Neural crest cell (in vitro differentiated cells): ENCODE results near the gene HAUS5. TPM values are rescaled to one million over a fixed set of nuclear protein-coding genes. Genes with fewer than 3 reads are reported as not detected.

Experiments used
- DNase-seq: peaks from one replicate; pipeline ENCODE4 v3.0.0; 2021; ENCODE audit warnings: low read depth, mixed read lengths, low spot score
- H3K27ac Mint-ChIP-seq: one replicate; pipeline ENCODE4 v1.8.0; 2021; ENCODE audit warnings: mild to moderate bottlenecking, mixed read lengths; ENCODE audit not compliant: unreplicated experiment
- H3K27me3 Mint-ChIP-seq: 2 replicates; pipeline ENCODE4 v1.8.0; 2021; ENCODE audit warnings: low read depth, mild to moderate bottlenecking, mixed read lengths
- H3K36me3 Mint-ChIP-seq: 2 replicates; pipeline ENCODE4 v1.8.0; 2021; ENCODE audit warnings: low read depth, mild to moderate bottlenecking, mixed read lengths
- H3K4me1 Mint-ChIP-seq: 2 replicates; pipeline ENCODE4 v1.8.0; 2021; ENCODE audit warnings: mixed read lengths
- H3K4me3 Mint-ChIP-seq: one replicate; pipeline ENCODE4 v1.8.0; 2021; ENCODE audit warnings: mild to moderate bottlenecking, mixed read lengths
- H3K9me3 Mint-ChIP-seq: 2 replicates; pipeline ENCODE4 v1.8.0; 2021; ENCODE audit warnings: mixed read lengths
- total RNA-seq: library from RNA; stranded (reverse); gene quantifications from 2 replicates; pipeline ENCODE4 v1.2.1, GENCODE V29; 2021
- TF ChIP-seq, protein P1 (sequence below): fragments of 200-600 bp; sonication (generic); conservative IDR thresholded peaks from 2 replicates; pipeline ENCODE4 v1.5.0; 2021; ENCODE audit warnings: antibody characterized with exemption, mild to moderate bottlenecking

Gene HAUS5
- total RNA-seq, 1 donor from 2014 or later, result 55.9 TPM

DNA sequence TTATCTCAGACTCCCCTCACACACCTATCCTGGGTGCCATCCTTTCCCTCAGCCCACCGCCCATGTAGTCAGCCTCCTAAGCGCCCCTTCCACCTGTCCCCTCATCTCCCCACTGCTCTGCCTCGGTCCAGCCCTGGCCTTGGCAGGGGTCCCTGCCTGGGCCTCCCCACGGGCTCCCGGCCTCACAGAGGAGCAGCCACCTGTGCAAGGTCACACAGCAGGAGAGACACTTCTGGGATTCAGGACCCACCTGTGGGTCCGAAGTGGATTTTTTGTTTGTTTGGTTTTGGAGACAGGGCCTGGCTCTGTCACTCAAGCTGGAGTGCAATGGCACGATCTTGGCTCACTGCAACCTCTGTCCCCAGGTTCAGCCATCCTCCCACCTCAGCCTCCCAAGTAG lies 53.1 kb downstream of the HAUS5 start:
- Mint-ChIP-seq H3K4me3 (no peak overlapping the region), H3K9me3 (no peaks in the 10 kb centered on the region), H3K4me1 (no peaks in the 10 kb centered on the region), H3K36me3 (peaks cover 3% of the 10 kb centered on the region), H3K27me3 (peaks cover 15% of the 10 kb centered on the region), H3K27ac (no peak overlapping the region)
- TF ChIP-seq, protein P1, sequence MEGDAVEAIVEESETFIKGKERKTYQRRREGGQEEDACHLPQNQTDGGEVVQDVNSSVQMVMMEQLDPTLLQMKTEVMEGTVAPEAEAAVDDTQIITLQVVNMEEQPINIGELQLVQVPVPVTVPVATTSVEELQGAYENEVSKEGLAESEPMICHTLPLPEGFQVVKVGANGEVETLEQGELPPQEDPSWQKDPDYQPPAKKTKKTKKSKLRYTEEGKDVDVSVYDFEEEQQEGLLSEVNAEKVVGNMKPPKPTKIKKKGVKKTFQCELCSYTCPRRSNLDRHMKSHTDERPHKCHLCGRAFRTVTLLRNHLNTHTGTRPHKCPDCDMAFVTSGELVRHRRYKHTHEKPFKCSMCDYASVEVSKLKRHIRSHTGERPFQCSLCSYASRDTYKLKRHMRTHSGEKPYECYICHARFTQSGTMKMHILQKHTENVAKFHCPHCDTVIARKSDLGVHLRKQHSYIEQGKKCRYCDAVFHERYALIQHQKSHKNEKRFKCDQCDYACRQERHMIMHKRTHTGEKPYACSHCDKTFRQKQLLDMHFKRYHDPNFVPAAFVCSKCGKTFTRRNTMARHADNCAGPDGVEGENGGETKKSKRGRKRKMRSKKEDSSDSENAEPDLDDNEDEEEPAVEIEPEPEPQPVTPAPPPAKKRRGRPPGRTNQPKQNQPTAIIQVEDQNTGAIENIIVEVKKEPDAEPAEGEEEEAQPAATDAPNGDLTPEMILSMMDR, result no peak
- no peak for DNase-seq

DNA sequence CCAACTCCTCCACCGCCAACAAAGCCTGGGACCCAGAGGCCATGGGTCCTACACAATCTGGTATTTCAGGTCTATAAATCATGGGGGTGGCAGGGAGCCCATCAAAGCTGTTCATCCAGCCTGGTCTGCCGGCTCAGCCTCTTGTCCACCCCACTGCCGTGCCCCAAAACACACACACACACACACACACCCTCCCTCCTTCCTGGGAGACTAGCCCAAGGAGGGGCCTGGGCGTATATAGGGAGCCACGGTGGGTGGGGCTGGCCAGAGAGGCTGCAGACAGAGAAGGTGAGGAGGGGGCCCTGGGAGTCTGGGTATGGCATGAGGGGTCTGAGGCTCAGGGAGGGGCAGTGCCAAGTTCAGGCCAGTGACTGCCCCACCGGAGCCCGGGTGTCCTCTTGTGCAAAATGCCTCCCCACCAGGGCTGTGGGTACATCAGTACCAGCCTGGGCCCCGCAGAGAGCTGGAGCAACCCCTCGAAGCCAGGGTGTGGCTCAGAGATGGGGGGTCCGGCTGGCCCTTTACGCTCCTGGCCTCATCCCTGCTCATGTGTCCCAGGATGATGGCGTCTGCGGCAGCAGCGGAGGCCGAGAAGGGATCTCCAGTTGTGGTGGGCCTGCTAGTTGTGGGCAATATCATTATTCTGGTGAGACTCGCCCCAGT lies 53.8 kb downstream of the HAUS5 start, which contains the start of gene UPK1A:
UPK1A (plus strand) TSS at position 267 of the 663 bp plus-strand sequence; CDS start at position 563, 296 bp downstream.
- TF ChIP-seq, protein P1, result no peak
- no peak for DNase-seq

DNA sequence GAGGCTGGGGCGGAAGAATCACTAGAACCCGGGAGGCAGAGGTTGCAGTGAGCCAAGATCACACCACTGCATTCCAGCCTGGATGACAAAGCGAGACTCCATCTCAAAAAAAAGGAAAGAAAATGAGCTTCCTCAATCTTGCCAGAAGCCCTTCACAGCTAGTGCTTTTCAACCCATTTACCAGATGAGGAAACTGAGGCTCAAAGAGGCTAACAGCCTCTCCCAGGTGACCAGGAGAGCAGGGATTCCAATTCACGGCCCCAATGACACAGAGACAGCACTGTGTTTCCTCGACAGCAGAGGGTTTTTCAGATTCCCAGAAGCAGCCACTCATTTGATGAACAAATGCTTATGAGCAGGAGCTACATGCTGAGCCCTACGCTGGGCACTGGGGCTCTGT lies 57.0 kb downstream of the HAUS5 start:
- H3K27me3 Mint-ChIP-seq, result peaks cover 48% of the 10 kb centered on the region

More for the DNA sequence above, 53.8 kb downstream of the HAUS5 start, which contains the start of gene UPK1A:
- Mint-ChIP-seq H3K27ac (no peak within 1 kb of the TSS), H3K9me3 (no peaks in the 10 kb centered on the region), H3K36me3 (peaks cover 3% of the 10 kb centered on the region), H3K4me3 (no peak within 1 kb of the TSS), H3K27me3 (peaks cover 19% of the 10 kb centered on the region), H3K4me1 (no peaks in the 10 kb centered on the region)

DNA sequence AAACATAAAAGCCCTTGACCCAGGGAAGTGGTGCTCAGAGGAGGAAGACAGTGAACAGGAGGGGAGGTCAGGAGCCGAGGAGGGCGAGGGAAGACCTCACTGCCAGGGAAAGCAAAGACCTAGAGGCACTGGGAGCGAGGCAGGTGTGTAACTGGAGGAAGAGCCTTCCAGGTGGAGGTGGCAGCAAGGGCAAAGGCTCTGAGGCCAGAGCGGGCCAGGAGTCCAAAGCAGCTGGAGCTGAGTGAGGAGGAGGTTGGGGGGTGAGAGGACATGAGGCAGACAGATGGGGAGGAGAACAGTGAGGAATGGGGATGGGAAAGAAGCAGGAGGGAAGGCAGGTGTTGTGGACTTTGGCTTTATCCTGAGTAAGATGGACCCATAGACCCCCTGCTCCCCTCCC lies 57.4 kb downstream of the HAUS5 start:
- TF ChIP-seq, protein P1, result no peak
- H3K27me3 Mint-ChIP-seq, result peaks cover 48% of the 10 kb centered on the region
- no peak overlapping the region for H3K4me3 Mint-ChIP-seq
- H3K4me1 Mint-ChIP-seq, result peaks cover 5% of the 10 kb centered on the region
- no peaks in the 10 kb centered on the region for H3K9me3 Mint-ChIP-seq
- H3K36me3 Mint-ChIP-seq, result no peaks in the 10 kb centered on the region
- DNase-seq, result no peak
- H3K27ac Mint-ChIP-seq, result no peak overlapping the region

More for the DNA sequence above, 57.0 kb downstream of the HAUS5 start:
- H3K4me3 Mint-ChIP-seq, result no peak overlapping the region
- H3K27ac Mint-ChIP-seq, result no peak overlapping the region
- peaks cover 5% of the 10 kb centered on the region for H3K4me1 Mint-ChIP-seq
- TF ChIP-seq, protein P1, result no peak
- H3K36me3 Mint-ChIP-seq, result no peaks in the 10 kb centered on the region
- DNase-seq, result no peak
- no peaks in the 10 kb centered on the region for H3K9me3 Mint-ChIP-seq

DNA sequence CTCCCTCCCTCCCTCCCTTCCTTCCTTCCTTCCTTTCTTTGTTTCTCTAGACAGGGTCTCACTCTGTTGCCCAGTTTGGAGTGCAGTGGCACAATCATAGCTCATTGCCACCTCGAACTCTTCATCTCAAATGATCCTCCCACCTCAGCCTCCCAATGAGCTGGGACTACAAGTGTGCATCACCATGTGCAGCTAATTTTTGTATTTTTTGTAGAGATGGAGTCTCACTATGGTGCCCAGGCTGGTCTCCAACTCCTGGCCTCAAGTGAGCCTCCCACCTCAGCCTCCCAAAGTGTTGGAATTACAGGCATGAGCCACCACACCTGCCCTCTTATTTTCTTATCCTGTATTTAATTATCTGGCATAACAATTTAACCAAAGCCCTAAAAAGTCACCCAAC lies 58.2 kb downstream of the HAUS5 start:
- Mint-ChIP-seq H3K9me3 (no peaks in the 10 kb centered on the region), H3K36me3 (no peaks in the 10 kb centered on the region), H3K27me3 (peaks cover 49% of the 10 kb centered on the region), H3K4me1 (peaks cover 5% of the 10 kb centered on the region), H3K27ac (no peak overlapping the region), H3K4me3 (no peak overlapping the region)
- TF ChIP-seq, protein P1, result no peak
- DNase-seq, result no peak
